GM21381 (cell line): ENCODE data around the gene SORCS2.

Source experiments
- ATAC-seq: cut with Tn5 transposase; IDR thresholded peaks from one replicate; pipeline ENCODE4 v1.9.1; 2021; ENCODE audit warnings: mild to moderate bottlenecking, moderate library complexity; ENCODE audit not compliant: unreplicated experiment

Gene SORCS2

GRCh38 chr4:7458066-7458425, 265.7 kb downstream of the SORCS2 start:
- no peak for ATAC-seq

DNA sequence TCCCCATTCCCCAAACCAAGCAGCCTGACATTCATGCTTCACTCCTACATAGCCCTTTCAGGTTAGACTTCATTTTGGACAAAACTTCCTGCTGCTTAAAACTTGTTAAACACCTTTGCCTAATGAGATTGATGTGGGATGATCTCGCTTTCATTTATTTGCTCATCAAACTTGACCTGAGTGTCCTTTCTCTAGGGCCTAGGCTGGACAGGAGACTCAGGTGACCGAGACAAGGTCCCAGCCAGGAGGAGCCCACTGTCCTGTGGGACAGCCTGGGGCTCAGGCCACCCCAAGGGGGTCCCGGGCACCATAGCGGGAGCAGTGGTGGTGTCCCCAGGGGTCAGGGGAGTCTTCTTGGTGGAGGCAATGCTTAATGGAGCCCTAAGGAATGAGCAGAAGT, 266.1 kb downstream of the SORCS2 start:
- ATAC-seq = no peak

- ATAC-seq = no peak
Measured at GRCh38 chr4:7459471-7459870, 267.1 kb downstream of the SORCS2 start.

- no peak for ATAC-seq
Measured at GRCh38 chr4:7460566-7460965, 268.2 kb downstream of the SORCS2 start.

- ATAC-seq = no peak
Measured at GRCh38 chr4:7461230-7461629, 268.9 kb downstream of the SORCS2 start.

GRCh38 chr4:7462509-7462971, 270.2 kb downstream of the SORCS2 start:
- no peak for ATAC-seq

- no peak for ATAC-seq
Measured at GRCh38 chr4:7463566-7464258, 271.4 kb downstream of the SORCS2 start.

GRCh38 chr4:7464259-7464655, 271.9 kb downstream of the SORCS2 start:
- ATAC-seq = no peak

- no peak for ATAC-seq
Measured at GRCh38 chr4:7465017-7465416, 272.7 kb downstream of the SORCS2 start.

GRCh38 chr4:7466215-7466614, 273.9 kb downstream of the SORCS2 start:
- ATAC-seq = no peak

- ATAC-seq = no peak
Measured at GRCh38 chr4:7466904-7467303, 274.6 kb downstream of the SORCS2 start.

DNA sequence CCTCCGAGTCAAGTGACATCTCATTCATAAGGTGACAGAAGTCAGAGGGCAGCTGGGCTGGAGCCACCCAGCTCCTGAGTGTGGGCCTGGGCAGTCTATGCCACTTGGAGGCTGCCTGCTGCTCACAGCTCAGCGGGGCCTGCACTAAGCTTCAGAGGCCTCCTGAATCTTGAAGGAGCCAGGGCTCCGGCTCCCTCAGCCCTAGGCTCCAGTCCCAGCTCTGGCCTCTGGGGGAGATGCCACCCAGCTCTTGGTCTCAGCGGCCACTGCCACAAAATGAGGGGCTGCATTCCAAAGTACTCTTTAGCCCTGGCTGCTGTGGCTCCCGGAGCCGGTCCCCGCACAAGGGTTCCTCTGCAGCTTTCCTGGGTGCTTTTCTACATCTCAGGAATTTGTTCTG, 275.1 kb downstream of the SORCS2 start:
- no peak for ATAC-seq

DNA sequence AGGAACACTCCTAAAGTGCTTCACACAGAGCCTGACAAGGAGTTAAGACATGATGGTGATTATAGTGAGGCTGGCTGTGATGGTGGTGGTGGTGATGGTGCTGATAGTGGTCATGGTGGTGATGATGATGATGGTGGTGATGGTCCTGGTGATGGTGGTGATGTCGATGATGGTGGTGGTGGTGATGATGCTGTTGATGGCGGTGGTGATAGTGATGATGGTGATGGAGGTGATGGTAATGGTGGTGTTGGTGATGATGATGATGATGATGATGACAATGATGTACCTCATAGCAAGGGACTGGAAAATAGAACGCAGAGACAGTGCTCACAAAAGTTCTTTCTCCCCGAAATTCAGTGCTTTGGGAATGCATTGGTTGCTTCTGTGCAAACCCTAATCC, 276.7 kb downstream of the SORCS2 start:
- ATAC-seq = no peak

GRCh38 chr4:7470111-7470510, 277.8 kb downstream of the SORCS2 start:
- ATAC-seq = no peak

- no peak for ATAC-seq
Measured at GRCh38 chr4:7470522-7471128, 278.3 kb downstream of the SORCS2 start.

DNA sequence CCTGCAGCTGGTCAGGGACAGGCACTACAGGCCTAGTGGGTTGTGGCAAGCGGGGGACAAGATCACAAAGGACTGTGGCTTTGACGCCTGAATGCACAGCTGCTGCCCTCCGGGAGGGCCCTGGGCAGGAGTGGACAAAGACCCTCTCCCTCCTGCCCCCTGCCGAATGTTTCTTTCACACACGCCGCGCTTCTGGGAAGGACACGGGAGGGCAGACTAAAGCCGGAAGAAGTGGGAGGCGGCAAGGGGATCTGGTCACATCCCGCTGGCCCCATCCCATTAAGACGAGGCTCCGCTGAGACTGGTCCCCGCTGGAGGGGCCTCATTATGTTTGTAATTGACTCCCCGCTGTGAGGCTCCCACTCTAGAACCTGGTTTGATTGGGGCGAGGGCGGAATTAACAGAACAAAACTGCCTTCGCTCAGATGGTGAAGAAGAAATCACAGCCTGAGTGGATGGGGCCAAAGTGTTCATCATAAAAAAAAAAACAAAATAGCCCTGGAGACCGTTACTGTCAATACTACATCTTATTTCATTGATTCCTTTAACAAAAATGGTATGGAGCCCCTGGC, 280.2 kb downstream of the SORCS2 start:
- no peak for ATAC-seq

DNA sequence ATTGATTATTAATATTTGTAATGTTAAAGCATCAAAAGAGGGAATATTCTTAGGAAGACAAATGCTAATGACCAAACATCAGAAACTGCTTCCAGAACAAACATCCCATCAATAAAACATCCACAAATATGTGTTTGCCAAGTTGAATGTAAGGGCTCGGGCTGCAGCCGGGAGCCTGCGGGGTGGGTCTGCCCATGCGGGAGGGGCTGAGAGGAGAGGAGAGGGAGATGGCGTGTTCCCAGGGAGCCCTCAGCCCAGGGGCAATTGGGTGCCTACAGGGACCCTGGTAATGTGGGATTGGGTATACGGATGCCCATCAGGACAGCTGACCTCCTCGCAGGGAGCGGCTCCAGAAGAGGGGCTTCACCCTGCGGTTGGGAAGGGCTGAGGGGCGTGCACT, 280.7 kb downstream of the SORCS2 start:
- ATAC-seq = no peak

GRCh38 chr4:7474320-7474719, 282.0 kb downstream of the SORCS2 start:
- no peak for ATAC-seq

GRCh38 chr4:7475207-7475606, 282.9 kb downstream of the SORCS2 start:
- no peak for ATAC-seq

DNA sequence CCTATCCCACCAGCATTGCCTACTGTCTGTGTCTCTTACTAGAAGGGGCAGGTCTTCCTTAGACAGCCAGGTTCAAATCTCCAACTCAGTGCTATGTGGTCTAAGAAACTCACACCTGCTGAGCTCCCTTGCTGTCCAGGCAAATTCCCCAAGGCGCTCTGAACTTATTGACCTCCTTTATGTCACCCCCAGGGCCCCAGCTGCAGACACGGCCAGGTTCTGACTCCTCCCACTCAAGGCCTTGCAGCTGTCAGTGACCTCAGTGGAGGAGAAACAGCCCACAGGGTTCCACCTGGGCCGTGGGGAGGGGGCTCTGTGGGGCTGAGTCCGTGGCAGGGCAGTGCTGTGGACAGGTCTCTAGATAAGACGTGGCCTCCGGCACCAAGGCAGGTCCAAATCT, 284.5 kb downstream of the SORCS2 start:
- no peak for ATAC-seq

- ATAC-seq = no peak
Measured at GRCh38 chr4:7477695-7478094, 285.4 kb downstream of the SORCS2 start.

GRCh38 chr4:7478665-7479064, 286.3 kb downstream of the SORCS2 start:
- ATAC-seq = no peak

- no peak for ATAC-seq
Measured at GRCh38 chr4:7480423-7480822, 288.1 kb downstream of the SORCS2 start.
